ENCODE measurements around the gene PRAMEF1. TPM values are rescaled to one million over a fixed set of nuclear protein-coding genes. Genes with fewer than 3 reads are reported as not detected.
"Not testable (repeated sequence)": the region's sequence is repeated elsewhere in the genome, so short reads cannot be mapped to it uniquely, and the experiment has no call there.

Gene PRAMEF1
- total RNA-seq, 1 donor from 2014 or later = not detected

DNA sequence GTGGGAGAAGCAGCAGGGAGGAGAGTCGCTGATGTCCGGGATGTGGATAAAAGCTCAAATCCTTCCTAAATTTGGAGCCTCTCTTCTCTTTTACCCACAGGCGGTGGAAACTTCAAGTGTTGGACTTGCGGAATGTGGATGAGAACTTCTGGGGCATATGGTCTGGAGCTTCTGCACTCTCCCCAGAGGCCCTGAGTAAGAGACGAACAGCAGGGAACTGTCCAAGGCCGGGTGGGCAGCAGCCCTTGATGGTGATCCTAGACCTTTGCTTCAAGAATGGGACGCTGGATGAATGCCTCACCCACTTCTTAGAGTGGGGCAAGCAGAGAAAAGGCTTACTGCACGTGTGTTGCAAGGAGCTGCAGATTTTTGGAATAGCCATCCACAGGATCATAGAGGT, 15.8 kb upstream of the PRAMEF1 start:
- ATAC-seq = no peak
- no peak for DNase-seq (ENCODE audit: low spot score)

- no peak for DNase-seq (ENCODE audit: low spot score)
- no peak for ATAC-seq
These were observed 14.2 kb upstream of the PRAMEF1 start for GRCh38 chr1:12776801-12777557.

- DNase-seq (ENCODE audit: low spot score) = no peak
- ATAC-seq = no peak
These were observed 13.1 kb upstream of the PRAMEF1 start for GRCh38 chr1:12778061-12778460.

GRCh38 chr1:12778907-12779306, 12.3 kb upstream of the PRAMEF1 start:
- no peak for ATAC-seq
- DNase-seq (ENCODE audit: low spot score) = no peak

DNA sequence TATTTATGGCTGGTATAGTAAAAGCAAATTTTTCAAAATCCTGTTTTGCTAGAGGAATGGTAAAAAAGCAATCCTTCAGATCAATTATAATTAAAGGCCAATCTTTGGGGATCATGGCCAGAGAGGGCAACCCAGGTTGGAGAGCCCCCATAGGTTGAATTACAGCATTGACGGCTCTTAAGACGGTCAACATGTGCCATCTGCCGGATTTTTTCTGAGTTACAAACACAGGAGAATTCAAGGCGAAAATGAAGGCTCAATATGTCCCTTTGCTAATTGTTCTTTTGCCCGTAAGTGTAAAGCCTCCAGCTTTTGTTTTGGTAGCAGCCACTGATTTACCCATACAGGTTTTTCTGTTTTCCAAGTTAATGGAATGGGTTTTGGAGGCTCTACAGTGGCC, 9.7 kb upstream of the PRAMEF1 start:
- not testable (repeated sequence) for DNase-seq (ENCODE audit: low spot score); ATAC-seq

DNA sequence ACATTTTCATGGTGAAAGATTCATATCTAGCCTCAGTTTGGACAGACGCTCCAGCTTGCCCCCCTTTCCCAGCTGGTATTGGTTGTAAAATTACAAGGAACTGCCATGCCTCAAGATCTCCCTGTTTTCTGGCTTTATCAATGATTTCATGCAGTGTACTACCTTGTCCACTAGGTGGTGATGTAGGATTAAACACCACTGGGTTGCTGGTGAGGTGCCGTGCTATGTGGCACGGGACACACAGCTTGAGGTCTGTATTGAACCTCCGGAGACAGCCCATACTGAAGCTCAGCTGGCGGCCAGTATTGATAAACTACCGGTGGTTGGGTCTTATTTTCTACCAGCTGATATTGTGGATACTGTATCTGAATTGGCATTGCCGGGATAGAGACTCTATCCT, 7.4 kb upstream of the PRAMEF1 start:
- not testable (repeated sequence) for DNase-seq (ENCODE audit: low spot score)
- peak; percentile 56 for ATAC-seq

GRCh38 chr1:12784729-12785128, 6.5 kb upstream of the PRAMEF1 start:
- DNase-seq (ENCODE audit: low spot score); ATAC-seq: not testable (repeated sequence)

DNA sequence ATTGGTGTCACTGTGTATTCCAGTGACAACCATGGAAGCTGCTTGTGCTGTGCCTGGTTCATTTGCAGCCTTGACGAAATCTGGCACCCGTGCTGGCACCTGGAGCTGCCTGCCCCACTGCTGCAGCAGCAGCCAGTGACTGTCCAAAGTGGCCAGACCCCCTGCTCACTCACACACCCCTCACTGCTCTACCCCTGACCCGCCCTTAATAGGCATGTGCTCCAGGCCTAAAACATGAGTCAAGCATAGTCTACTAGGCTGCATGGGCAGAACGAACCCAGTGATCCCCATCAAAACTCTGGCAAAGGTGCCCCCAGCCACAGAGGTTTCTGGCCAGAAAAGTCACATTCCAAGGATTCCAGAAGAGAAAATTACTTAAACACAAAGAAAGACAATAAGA, 7.7 kb downstream of the PRAMEF1 start:
- DNase-seq (ENCODE audit: low spot score) (no peak), ATAC-seq (no peak)

DNA sequence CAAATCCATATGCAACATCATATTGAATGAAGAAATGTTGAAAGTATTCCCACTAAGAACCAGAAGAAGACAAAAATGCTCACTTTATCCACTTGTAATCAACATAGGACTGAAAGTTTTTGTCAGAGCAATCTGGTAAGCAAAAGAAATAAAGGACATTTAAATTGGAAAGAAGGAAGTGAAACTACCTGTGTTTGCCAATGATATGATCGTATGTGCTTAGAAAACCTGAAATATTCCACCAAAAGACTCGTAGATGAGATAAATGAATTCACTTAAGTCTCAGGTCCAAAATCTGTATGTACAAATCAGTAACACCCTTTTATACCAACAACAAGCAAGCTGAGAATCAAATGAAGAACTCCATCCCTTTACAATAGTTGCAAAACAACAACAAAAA, 8.5 kb downstream of the PRAMEF1 start:
- ATAC-seq (no peak), DNase-seq (ENCODE audit: low spot score) (no peak)

DNA sequence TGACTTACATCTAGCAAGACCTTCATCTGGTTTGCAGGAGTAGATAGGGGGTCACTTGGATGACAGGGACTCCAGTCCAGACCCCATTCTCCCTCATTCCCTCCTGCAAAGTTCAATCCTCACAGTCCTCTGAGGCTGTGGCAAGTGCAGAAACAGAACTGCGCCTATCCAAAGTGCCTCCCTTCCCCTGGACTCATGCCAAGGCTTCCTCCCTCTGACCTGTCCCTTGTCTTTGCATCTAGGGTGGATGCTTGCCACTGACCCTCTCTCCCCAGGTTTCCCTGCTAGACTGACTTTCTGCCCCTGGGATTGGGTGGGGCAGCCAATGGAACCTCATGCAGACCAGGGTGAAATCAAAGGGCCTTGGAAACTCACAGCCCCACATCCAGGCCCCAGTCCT, 18.7 kb downstream of the PRAMEF1 start:
- no peak for ATAC-seq
- DNase-seq (ENCODE audit: low spot score) = no peak

GRCh38 chr1:12810691-12811408, 19.7 kb downstream of the PRAMEF1 start:
- no peak for ATAC-seq

DNA sequence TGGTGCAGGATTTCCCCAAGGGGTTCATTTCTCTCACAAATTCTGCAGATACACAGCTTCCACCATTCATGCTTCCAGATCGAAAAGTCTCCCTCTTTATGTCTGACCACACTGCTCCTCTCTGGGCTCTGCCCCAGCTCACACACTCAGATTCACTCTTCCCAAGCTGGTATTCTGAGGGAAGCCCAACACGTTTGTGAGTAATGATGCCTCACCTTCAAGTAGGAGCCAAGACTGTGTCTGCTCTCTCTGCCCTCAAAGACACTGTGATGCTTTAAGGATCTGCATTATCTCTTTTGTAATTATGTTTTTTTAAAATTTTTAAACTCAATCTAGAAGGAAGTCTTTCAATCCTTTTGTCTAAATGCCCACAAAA, 20.2 kb downstream of the PRAMEF1 start:
- DNase-seq (ENCODE audit: low spot score) (no peak), ATAC-seq (no peak)

More at GRCh38 chr1:12810691-12811408, 19.7 kb downstream of the PRAMEF1 start:
- no peak for DNase-seq (ENCODE audit: low spot score)

DNA sequence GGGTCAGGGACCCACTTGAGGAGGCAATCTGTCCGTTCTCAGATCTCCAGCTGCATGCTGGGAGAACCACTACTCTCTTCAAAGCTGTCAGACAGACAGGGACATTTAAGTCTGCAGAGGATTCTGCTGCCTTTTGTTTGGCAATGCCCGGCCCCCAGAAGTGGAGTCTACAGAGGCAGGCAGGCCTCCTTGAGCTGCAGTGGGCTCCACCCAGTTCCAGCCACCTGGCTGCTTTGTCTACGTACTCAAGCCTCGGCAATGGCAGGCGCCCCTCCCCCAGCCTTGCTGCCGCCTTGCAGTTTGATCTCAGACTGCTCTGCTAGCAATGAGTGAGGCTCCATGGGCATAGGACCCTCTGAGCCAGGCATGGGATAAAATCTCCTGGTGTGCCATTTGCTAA, 27.9 kb downstream of the PRAMEF1 start:
- not testable (repeated sequence) for ATAC-seq; DNase-seq (ENCODE audit: low spot score)

DNA sequence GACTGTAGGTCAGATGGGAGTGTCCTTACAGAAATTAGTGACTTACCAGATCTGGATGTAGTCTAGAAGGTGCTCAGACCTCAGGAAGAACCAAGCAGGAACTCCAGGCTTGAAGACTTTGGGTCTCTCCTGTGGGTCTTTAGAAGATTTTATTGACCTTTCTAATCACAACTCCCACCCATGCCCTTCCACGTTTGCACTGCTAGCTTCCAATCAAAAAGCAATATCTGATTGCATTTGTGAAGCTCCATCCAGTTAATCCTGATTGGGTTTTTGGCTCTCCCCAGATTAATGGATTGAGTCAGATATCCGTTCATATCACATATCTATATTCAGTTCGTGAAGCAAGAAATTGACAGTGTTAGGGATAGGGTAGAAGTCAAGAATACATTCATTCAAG, 40.1 kb downstream of the PRAMEF1 start, which contains the start of gene PRAMEF11:
PRAMEF11 (minus strand) TSS at position 101 of the 400 bp plus-strand sequence. CDS start 2,621 bp downstream, outside the sequence.
- not testable (repeated sequence) for DNase-seq (ENCODE audit: low spot score); ATAC-seq

GRCh38 chr1:12833251-12833650, 42.1 kb downstream of the PRAMEF1 start:
- DNase-seq (ENCODE audit: low spot score); ATAC-seq: not testable (repeated sequence)

Other genes with a start within 250 kb of the PRAMEF1 start
- gene DHRS3, start 173.2 kb upstream of the PRAMEF1 start, total RNA-seq = 175 TPM
- not detected for gene AADACL4, start 147.3 kb upstream of the PRAMEF1 start, total RNA-seq
- not detected for gene AADACL3, start 75.3 kb upstream of the PRAMEF1 start, total RNA-seq
- not detected for gene CFAP107, start 45.2 kb upstream of the PRAMEF1 start, total RNA-seq
- not detected for gene PRAMEF12, start 17.7 kb upstream of the PRAMEF1 start, total RNA-seq
- not detected for gene PRAMEF11, start 40.0 kb downstream of the PRAMEF1 start, total RNA-seq
- gene HNRNPCL1, start 57.3 kb downstream of the PRAMEF1 start, total RNA-seq = not detected
- not detected for gene PRAMEF2, start 65.7 kb downstream of the PRAMEF1 start, total RNA-seq
- gene PRAMEF4, start 94.8 kb downstream of the PRAMEF1 start, total RNA-seq = not detected
- gene PRAMEF10, start 106.9 kb downstream of the PRAMEF1 start, total RNA-seq = 0.30 TPM
- gene PRAMEF7, start 125.2 kb downstream of the PRAMEF1 start, total RNA-seq = not detected
- gene PRAMEF6, start 156.2 kb downstream of the PRAMEF1 start, total RNA-seq = not detected

All from left lobe of liver (tissue), 2 donors.